Stimulated activated CD4-positive, alpha-beta T cell treated with anti-CD3 and anti-CD28 coated beads, Interleukin-4, amount 100 ng/mL, for 24 hours (primary cell): ENCODE measurements around the gene SMAD4.
A peak's percentile ranks its signal among the peaks of the same experiment; 100 is the strongest.

Source experiments
- DNase-seq: peaks from one replicate; pipeline ENCODE4 v3.0.0-alpha.2; 2020

The SMAD4 gene

GRCh38 chr18:51021226-51021965 lies 8.6 kb upstream of the SMAD4 start:
- no peak for DNase-seq

GRCh38 chr18:51025512-51025911 lies 4.5 kb upstream of the SMAD4 start:
- no peak for DNase-seq

DNA sequence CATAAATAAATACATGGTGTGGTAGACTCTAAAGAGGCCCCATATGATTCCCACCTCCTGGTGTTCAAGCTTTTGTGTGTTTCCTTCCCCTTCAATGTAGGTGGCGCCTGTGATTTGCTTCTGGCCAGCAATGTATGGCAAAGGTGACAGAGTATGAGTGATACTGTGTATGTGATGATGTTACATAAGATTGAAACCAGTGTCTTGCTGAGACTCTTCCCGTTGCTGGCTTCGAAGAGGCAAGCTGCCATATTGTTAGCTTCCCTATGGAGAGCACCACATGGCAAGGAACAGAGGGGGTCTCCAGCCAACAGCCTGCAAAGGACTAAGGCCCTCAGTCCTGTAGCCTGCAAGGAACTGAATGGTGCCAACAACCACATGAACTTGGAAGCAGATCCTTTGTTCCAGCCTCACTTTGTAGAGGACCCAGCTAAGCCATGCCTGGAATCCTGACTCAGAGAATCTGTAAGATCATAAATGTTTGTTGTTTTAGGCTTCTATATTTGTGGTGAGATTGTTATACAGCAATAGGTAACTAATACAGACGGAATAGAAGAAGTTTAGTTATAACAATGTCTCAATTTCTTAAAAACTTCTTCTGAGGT lies 1.7 kb upstream of the SMAD4 start:
- no peak for DNase-seq

DNA sequence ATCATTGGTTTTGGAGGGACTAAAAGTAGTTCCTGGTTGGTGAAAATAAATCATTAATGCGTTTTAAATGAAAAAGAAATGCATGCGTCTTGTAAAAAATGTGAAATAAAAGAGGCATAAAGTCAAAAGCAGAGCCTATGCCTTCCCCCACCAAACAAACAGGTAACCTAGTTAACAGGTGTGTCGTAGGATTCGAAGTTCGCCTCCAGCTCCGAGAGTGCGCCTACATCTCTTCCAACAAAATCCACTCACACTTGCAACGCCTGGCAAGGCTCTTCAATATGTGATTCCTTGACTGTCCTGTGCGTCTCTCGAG lies 677 bp upstream of the SMAD4 start:
- no peak for DNase-seq

GRCh38 chr18:51030537-51031258 lies 685 bp downstream of the SMAD4 start:
- DNase-seq = peak; percentile 69

DNA sequence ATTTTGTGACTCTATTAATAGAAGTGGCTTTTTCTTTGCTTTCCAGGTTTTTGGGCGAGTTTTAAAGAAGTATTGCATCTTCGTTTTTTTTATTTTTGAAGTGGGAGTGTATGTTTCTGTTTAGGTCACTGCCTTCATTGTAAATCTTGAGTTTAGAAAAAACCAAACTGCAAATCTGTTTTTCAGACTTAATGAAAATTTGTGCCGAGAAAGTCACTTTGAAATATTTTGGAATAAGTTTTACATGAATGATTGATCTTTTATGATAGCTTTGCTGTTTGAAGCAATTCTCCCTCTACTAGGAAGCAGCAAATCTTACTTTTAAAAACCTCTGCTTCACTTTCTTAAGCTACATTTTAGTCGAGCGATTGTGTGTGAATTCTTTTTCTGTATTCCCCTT lies 2.2 kb downstream of the SMAD4 start:
- DNase-seq = no peak

- DNase-seq = no peak
These were observed 7.2 kb downstream of the SMAD4 start for GRCh38 chr18:51037230-51037629.

- DNase-seq = no peak
These were observed 8.1 kb downstream of the SMAD4 start for GRCh38 chr18:51038110-51038509.

DNA sequence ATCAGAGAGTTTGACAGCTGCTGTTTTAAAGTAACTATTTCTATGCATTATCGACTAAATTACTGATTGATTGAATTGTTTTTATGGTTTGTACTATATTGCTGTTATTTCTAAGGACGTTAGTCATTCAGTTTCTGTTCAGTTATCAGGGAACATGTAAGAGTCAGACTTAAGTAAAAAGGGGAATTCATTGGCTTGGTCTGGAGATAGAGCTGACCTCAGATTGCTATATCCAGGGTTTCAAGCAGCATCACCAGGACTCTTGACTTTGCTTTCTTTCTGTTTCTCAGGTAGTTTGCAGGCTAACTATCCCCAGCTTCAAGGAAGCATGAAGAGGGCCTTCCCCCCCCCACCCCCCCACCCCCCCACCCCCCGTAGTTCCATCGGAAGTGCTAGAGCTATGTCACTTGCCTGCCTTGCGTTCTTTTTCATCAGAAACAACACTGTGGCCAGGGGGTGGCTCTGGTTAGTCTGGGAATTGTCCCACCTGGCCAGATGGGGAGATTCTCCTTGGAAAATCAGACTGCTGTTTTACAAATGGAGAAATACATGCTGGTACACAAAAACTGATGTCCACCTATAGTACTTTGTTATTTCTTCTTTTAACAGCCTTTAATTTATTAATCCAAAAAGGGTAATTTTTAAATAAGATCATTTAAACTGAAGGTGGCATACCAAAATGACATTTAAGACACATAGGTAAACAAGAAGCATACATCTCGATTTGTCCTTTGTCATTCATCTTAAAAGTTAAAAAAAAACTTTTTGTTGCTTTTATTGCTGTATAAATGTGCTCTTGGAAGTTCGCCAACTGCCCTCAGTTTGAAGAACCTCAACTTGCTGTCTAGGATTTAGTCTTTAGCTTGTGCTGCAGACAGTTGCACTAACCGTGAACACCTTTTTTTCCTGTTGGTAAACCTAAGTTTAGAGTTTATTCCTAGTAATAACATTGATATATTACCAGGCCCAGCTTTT lies 9.4 kb downstream of the SMAD4 start:
- DNase-seq = no peak

DNA sequence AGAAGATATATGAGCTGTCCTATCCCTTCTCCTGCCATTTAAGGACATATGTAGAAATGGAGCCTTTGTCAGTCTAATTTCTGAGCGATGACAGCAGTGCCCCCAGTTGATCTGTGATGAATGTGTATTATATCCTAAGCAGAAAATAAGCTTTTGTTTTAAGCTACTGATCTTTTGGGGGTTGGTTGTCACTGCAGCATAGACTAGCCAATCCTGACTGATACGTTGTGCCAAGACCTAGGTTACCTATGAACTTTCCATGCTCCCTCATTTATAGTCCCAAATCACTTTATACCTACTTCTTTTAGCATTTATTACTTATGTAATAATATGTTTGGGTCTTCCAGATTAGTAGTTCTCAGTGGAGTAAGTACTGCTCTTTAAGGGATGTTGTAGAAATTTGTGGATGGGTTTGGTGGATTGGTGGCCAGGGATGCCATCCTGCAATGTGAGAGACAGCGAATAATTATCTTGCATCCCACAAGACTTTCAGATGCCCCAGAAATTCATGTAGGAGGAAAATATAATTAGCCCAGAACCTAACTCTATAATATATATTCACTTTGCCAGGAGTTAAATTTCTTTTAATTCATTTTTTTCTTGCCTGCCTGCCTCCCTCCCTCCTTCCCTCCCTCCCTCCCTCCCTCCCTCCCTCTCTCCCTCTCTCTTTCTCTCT lies 11.8 kb downstream of the SMAD4 start:
- DNase-seq = no peak

GRCh38 chr18:51044928-51045585 lies 15.0 kb downstream of the SMAD4 start:
- DNase-seq = no peak

GRCh38 chr18:51048190-51048589 lies 18.2 kb downstream of the SMAD4 start:
- no peak for DNase-seq

- DNase-seq = no peak
These were observed 19.1 kb downstream of the SMAD4 start for GRCh38 chr18:51049137-51049536.

GRCh38 chr18:51051105-51051712 lies 21.2 kb downstream of the SMAD4 start:
- DNase-seq = peak; percentile 24

DNA sequence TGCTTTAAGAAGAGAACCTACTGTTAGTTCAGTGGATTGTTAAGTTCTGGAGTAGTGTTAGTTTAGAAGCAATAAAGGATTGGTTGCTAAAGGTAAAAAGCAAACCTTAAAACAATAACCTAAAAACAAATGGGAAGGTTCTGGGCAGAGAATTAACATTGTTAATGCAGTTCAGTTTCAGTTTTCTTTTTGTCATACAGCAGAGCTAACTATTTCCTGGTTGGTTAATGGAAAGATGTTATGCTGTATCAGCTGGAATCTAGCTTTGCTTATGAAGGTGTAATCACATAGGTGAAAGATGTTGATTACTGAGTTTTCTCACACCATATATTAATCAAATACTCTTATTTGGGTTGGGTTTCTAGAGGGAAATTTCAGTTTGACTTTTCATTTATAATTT lies 23.8 kb downstream of the SMAD4 start:
- DNase-seq = no peak

DNA sequence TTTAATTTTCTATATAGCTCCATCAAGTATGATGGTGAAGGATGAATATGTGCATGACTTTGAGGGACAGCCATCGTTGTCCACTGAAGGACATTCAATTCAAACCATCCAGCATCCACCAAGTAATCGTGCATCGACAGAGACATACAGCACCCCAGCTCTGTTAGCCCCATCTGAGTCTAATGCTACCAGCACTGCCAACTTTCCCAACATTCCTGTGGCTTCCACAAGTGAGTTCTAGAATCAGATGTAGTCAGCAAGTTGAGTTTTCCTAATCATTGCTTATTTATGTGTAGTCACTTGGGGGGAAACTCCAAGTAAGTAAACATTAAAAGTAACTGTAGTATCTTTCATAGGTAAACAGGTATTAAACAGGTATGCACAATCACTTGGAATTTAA lies 24.8 kb downstream of the SMAD4 start:
- DNase-seq = no peak

GRCh38 chr18:51059969-51060368 lies 30.0 kb downstream of the SMAD4 start:
- DNase-seq = no peak

GRCh38 chr18:51064256-51064655 lies 34.2 kb downstream of the SMAD4 start:
- no peak for DNase-seq

DNA sequence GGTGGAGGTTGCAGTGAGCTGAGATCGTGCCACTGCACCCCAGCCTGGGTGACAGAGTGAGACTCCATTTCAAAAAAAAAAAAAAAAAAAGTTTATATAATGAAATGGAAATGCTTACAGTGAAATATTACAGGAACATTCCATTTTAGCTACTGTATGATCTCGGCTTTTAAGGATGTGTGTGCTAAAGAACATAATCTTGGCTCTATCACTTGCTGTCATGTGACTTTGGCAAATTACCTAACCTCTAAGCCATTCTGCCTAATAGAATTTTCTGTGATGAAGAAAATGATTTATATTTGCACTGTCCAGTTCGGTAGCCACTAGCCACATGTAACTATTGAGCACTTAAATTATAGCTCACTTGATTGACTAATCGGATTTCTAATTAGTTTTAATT lies 36.3 kb downstream of the SMAD4 start:
- DNase-seq = no peak

GRCh38 chr18:51068105-51068504 lies 38.1 kb downstream of the SMAD4 start:
- DNase-seq = no peak

- no peak for DNase-seq
These were observed 39.9 kb downstream of the SMAD4 start for GRCh38 chr18:51069885-51070284.

GRCh38 chr18:51070545-51070944 lies 40.5 kb downstream of the SMAD4 start:
- DNase-seq = no peak
